Ammon's horn (tissue), 1 donor: ENCODE data around the gene FKBP15.
"Not testable (repeated sequence)": the region's sequence is repeated elsewhere in the genome, so short reads cannot be mapped to it uniquely, and the experiment has no call there.

Experiments used
- DNase-seq: peaks from one replicate; pipeline ENCODE4 v3.0.0-alpha.2; 2016; ENCODE audit warnings: low spot score

The FKBP15 gene

DNA sequence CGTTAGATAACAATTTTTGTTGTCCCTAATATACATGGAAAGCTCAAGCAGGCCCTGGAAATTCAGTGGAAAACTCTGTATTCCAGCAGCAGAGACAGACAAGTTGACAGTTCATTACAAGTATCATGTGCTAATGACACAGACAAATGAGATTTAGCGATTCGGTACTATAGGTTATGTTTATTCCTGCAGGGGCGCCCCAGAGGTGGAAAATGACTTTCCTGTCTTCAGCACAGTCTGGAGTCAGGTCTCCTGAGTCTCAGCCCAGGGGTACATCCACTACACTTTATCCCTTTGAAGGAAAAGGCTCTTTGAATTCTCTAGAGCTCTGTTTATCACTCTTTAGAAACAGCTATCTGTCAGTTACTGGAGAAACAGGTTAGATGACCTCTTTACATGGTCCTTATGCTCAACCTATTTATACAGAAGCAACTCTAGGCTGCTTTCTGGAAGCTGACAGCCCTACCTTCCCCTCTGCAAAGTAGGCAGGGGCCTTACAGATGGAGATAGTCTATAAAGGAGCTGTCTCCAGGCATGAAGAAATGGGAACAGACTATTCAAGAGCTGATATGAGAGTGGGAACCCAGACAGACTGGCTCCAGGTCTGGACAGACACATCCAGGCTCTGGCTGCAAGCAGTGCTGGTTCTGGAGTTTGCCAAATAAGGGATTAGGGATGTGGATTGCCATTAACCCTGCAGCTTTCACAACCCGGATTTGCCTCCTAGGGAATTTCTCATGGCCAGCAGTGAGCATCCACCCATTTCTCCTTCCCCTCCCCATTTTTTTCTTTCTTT, 77.4 kb downstream of the FKBP15 start:
- DNase-seq, result no peak

- not testable (repeated sequence) for DNase-seq
These were observed 80.2 kb downstream of the FKBP15 start for GRCh38 chr9:113140896-113141295.

- DNase-seq, result peak; percentile 43
These were observed 81.1 kb downstream of the FKBP15 start for GRCh38 chr9:113139953-113140352.

- DNase-seq, result peak; percentile 96
These were observed 81.8 kb downstream of the FKBP15 start for GRCh38 chr9:113139225-113139829.

DNA sequence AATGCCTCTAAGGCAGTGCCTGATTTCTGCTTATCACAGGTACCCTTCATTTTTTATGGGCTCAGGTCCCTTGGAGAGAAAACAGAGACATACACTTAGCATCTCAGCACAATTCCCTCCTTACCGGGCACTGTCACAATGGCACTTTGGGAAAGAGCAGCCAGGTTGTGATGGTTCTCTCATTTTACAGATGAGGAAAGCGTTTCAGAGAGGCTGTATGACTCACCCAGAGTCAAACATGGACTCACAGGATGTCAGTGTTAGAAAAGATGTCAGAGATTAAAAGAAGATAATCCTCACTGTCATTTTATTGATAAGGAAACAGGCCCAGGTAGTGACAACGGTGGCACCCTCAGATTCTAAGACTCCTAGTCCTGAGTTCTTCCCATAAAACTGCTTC, 82.3 kb downstream of the FKBP15 start:
- no peak for DNase-seq

DNA sequence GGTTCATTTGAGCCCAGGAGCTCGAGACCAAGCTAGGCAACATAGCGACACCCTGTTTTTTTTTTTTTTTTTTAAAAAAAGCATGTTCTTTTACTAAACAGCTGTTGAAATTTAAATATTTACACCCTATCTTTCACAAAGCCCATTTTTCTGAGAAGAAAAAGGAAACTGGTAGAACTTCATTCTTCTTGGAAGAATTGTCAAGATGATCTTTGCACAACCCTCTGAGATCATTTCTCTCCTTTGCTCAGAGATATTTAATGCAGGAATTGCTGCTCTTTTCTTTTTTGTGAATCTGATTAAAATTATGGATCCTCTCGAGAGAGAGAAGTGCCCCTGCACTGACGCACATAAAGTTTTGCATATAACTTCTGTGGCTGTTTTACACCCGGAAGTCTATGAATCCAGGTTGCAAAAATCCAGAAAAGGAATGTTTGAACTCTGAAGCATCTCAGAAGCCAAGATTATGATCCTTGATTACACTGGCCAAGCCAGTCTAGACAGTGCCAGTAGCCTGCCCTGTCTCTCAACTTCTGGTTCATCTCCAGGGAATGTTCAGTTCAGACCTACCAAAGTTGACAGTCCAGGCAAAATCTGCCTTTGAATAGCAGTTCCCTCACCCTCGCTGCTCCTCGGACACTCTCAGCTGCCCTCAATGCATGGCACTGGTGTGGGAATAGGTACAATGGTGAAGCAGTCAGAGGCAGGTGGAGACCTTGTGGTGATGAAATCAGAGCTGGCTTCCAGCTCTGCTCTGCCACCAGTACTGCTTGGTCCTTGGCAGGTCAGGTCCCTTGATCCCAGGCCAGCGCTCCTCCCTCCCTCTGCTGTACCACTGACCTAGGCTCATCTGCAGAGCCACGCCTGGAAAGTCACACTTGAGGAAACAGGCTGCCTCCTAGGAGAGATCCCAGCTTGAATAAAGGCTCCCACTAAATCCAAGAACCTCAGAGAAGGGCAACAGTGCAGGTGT, 83.6 kb downstream of the FKBP15 start:
- DNase-seq, result no peak

DNA sequence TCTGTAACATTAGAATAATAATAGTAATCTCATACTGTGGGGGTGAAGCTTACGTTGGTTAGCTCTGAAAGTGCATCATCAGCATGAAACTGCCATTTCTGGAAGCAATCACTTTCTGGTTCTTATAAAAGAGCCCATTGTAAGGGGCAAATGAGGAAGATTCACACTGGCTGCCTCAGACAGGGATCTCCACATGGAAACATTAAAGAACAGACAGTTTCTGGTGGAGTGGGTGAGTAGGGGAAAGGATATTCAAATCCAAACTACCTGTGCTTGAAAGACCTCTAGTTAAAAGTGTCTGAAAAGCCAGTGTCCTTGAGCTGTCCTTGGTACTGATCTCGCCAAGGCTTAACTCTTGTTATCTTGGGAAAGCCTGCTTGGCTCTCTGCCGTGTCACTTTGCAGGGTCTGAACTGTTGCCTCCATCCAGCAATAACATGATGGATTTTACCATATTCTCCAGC, 89.4 kb downstream of the FKBP15 start:
- peak; percentile 51 for DNase-seq

DNA sequence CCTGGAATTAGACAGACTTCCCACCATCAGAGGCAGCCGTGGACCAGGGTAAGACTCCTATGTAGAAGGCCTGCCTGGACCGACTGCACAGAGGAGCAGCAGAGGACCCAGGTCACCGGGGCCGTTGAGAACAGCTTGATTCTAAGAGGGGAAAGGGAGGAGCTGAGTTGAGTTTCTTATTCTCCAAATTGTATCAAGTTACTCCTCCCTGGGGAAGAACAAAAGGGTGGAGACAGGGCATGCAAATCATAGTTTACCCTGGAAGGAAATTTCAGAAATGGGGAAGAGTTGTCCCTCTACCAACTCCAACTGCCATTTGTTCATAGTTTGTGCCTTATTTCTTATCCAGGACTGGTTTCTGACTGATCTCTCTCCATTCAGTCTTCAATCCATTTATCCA, 91.2 kb downstream of the FKBP15 start:
- DNase-seq, result no peak

GRCh38 chr9:113129466-113129865, 91.6 kb downstream of the FKBP15 start:
- DNase-seq, result no peak

GRCh38 chr9:113125386-113126035, 95.6 kb downstream of the FKBP15 start:
- DNase-seq, result no peak

GRCh38 chr9:113118829-113119228, 102.2 kb downstream of the FKBP15 start:
- not testable (repeated sequence) for DNase-seq
